ENCODE measurements around the gene ZNF579.

The ZNF579 gene

DNA sequence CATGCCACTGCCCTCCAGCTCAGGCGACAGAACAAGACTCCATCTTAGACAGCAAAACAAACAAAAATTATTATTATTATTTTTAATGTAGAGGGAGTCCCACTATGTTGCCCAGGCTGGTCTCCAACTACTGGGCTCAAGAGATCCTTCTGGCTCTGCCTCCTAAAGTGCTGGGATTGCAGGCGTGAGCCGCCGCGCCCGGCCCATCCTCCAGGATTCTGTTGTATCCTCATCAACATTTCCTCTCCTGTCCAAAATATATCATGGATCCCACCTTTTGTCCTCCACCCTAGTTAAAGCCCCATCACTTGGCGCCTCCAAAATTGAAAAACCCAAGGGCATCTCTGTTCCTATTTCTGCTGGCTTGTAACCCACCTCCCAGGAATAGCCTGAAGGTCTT, 42.5 kb upstream of the ZNF579 start:
- Histone ChIP-seq H3K4me1 (peaks cover 0 to 14% (median 6%) of the 10 kb centered on the region in 4 donors), H3K9me3 (no peaks in the 10 kb centered on the region), H3K27ac (peak overlapping the region in 1 of 2 donors; percentile 89), H3K4me3 (no peak overlapping the region), H3K36me3 (peaks cover 6 to 25% (median 10%) of the 10 kb centered on the region in 3 donors), H3K27me3 (no peaks in the 10 kb centered on the region)
- intact Hi-C loops (cut with DNase I; ENCODE audit: low total_unique reads) = loop anchor here (5.0 kb wide), 1 partner anchor 106 kb away; no protein-coding TSS in a partner anchor
- no peak for DNase-seq
- no peak for TF ChIP-seq CTCF (IDR thresholded peaks at IDR 0.05)

DNA sequence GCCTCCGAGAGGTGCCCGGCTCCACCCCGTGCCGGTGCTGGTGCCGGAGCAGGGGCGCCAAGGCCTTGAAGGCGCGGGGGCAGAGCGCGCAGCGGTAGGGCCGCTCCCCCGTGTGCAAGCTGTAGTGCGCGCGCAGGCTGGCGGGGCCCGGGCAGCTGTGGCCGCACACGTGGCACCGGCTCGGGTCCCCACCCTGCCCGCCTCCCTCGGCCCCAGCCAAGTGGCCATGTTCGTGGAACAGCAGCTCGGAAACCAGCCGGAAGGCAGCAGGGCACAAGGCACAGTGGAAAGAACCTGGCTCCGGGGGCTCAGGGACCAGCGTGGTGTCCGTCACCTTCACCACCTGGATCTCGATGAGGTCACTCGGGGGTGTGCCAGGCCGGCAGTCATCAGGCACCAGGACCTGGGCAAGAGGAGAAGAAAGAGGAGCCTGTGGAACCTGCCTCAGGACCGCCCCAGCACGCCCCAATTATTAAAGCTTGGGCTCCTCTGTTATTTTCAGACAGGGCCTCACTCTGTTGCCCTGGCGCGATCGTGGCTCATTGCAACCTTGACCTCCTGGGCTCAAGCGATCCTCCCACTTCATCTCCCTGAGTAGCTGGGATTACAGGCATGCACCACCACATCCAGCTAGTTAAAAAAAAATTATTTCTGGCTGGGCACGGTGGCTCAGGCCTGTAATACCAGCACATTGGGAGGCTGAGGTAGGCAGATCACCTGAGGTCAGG, 41.8 kb upstream of the ZNF579 start:
- H3K9me3 ChIP-seq = no peaks in the 10 kb centered on the region
- no peaks in the 10 kb centered on the region for H3K27me3 ChIP-seq
- no peak for TF ChIP-seq CTCF (IDR thresholded peaks at IDR 0.05)
- H3K36me3 ChIP-seq = peaks cover 11 to 30% (median 15%) of the 10 kb centered on the region in 3 donors
- intact Hi-C loops (cut with DNase I; ENCODE audit: low total_unique reads) = loop anchor here (5.0 kb wide), 1 partner anchor 105 kb away; no protein-coding TSS in a partner anchor
- peaks cover 0 to 14% (median 6%) of the 10 kb centered on the region in 4 donors for H3K4me1 ChIP-seq
- DNase-seq = no peak
- H3K27ac ChIP-seq = no peak overlapping the region
- no peak overlapping the region for H3K4me3 ChIP-seq

DNA sequence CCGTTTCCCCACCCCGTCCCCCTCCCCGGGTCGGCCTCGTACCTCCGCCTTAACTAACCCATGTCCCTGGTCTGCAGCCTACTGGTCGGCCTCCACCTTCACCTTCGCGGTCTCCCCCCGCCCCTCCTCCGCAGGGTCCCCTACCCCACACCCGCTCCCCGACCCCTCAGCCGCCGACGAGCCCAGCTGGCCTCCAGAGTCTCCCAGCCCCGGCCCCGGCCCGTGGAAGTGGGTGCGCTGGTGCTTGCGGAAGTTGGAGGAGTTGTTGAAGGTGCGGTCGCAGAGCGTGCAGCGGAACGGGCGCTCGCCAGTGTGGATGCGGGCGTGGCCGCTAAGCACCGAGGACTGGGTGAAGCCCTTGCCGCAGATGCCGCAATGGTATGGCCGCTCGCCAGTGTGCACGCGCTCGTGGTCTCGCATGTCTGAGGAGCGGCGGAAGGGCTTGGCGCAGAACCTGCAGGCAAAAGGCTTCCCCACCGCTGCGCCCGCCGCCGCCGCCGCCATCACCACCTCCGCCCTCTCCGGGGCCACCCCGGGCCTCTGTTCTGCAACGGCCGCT, 41.1 kb upstream of the ZNF579 start:
- H3K27ac ChIP-seq = no peak overlapping the region
- no peak for DNase-seq
- peaks cover 0 to 14% (median 6%) of the 10 kb centered on the region in 4 donors for H3K4me1 ChIP-seq

DNA sequence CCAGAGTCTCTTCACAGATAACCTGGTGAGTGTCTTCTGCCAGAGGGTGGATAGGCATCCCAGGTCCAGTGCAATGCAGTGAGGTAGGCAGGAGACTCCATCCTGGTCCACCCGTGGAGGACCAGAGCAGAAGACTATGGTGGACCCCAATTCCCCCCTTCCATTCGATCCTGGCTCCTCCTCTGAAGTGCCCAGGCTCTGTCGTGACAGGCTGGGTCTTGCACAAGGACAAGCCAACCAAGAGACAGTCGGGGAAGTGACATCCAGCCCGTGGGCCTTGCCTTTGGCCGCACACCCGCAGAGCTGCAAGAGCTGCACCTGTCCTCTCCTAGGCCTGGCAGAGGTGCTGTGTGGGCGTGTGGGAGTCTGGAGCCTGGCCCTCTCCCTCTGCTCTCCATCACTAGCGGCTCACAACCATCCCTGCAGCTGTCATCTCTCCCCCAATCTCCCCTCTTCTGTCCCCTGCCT, 40.6 kb upstream of the ZNF579 start:
- no peak overlapping the region for H3K27ac ChIP-seq
- TF ChIP-seq CTCF (IDR thresholded peaks at IDR 0.05) = no peak
- no peaks in the 10 kb centered on the region for H3K27me3 ChIP-seq
- no peak overlapping the region for H3K4me3 ChIP-seq
- H3K9me3 ChIP-seq = no peaks in the 10 kb centered on the region
- intact Hi-C loops (cut with DNase I; ENCODE audit: low total_unique reads) = loop anchor here (5.0 kb wide), 1 partner anchor 104 kb away; no protein-coding TSS in a partner anchor
- H3K36me3 ChIP-seq = peaks cover 23 to 41% (median 27%) of the 10 kb centered on the region in 3 donors
- DNase-seq = no peak
- H3K4me1 ChIP-seq = peaks cover 0 to 14% (median 6%) of the 10 kb centered on the region in 4 donors

More for the DNA sequence above, 41.1 kb upstream of the ZNF579 start:
- Histone ChIP-seq H3K27me3 (no peaks in the 10 kb centered on the region), H3K4me3 (no peak overlapping the region), H3K36me3 (peaks cover 17 to 36% (median 22%) of the 10 kb centered on the region in 3 donors), H3K9me3 (no peaks in the 10 kb centered on the region)
- no peak for TF ChIP-seq CTCF (IDR thresholded peaks at IDR 0.05)
- intact Hi-C loops (cut with DNase I; ENCODE audit: low total_unique reads) = loop anchor here (5.0 kb wide), 1 partner anchor 104 kb away; no protein-coding TSS in a partner anchor

GRCh38 chr19:55620410-55621204, 40.0 kb upstream of the ZNF579 start:
- H3K36me3 ChIP-seq = peaks cover 27 to 48% (median 33%) of the 10 kb centered on the region in 3 donors
- H3K9me3 ChIP-seq = no peaks in the 10 kb centered on the region
- intact Hi-C loops (cut with DNase I; ENCODE audit: low total_unique reads) = loop anchor here (5.0 kb wide), 1 partner anchor 103 kb away; no protein-coding TSS in a partner anchor
- TF ChIP-seq CTCF (IDR thresholded peaks at IDR 0.05) = no peak
- peaks cover 0 to 14% (median 6%) of the 10 kb centered on the region in 4 donors for H3K4me1 ChIP-seq
- H3K27ac ChIP-seq = no peak overlapping the region
- DNase-seq = no peak
- no peak overlapping the region for H3K4me3 ChIP-seq
- no peaks in the 10 kb centered on the region for H3K27me3 ChIP-seq

Data from tibial artery (tissue), 4 donors.